Karpas-422 (cell line): ENCODE results near the gene PAPPA. TPM values are rescaled to one million over a fixed set of nuclear protein-coding genes. Genes with fewer than 3 reads are reported as not detected.

Experiments
- DNase-seq: peaks from one replicate; pipeline ENCODE4 v3.0.0-alpha.2; 2015
- H2AFZ ChIP-seq: fragments of 200-600 bp; sonication (generic); 2 replicates; pipeline ENCODE4 v1.6.1; 2014; ENCODE audit warnings: antibody characterized with exemption, low read length, mixed read lengths
- H3K27ac ChIP-seq: fragments of 200-600 bp; sonication (generic); 2 replicates; pipeline ENCODE4 v1.5.1; 2014; ENCODE audit warnings: mild to moderate bottlenecking, low read length, moderate library complexity
- H3K27me3 ChIP-seq: fragments of 200-600 bp; sonication (generic); 2 replicates; pipeline ENCODE4 v1.6.1; 2014; ENCODE audit warnings: low read length, mixed read lengths
- H3K36me3 ChIP-seq: fragments of 200-600 bp; sonication (generic); 2 replicates; pipeline ENCODE4 v1.6.1; 2014; ENCODE audit warnings: low read length, mixed read lengths; ENCODE audit not compliant: insufficient read depth
- H3K4me1 ChIP-seq: fragments of 200-600 bp; sonication (generic); 2 replicates; pipeline ENCODE4 v1.6.1; 2014; ENCODE audit warnings: mild to moderate bottlenecking, low read length, mixed read lengths
- H3K4me2 ChIP-seq: fragments of 200-600 bp; sonication (generic); 2 replicates; pipeline ENCODE4 v1.6.1; 2014; ENCODE audit warnings: low read length, low read depth, mild to moderate bottlenecking; ENCODE audit not compliant: poor library complexity, severe bottlenecking
- H3K4me3 ChIP-seq: fragments of 200-600 bp; sonication (generic); 2 replicates; pipeline ENCODE4 v1.5.1; 2014; ENCODE audit warnings: mild to moderate bottlenecking, antibody characterized with exemption, low read length, mixed read lengths
- H3K79me2 ChIP-seq: fragments of 200-600 bp; sonication (generic); 2 replicates; pipeline ENCODE4 v1.6.1; 2014; ENCODE audit warnings: mild to moderate bottlenecking, low read length, mixed read lengths
- H3K9ac ChIP-seq: fragments of 200-600 bp; sonication (generic); 2 replicates; pipeline ENCODE4 v1.6.0; 2014; ENCODE audit warnings: low read length
- H3K9me2 ChIP-seq: fragments of 200-600 bp; sonication (generic), shearing (Covaris generic); replicated peaks from 2 replicates; pipeline ENCODE4 v1.6.0; 2014; ENCODE audit warnings: mild to moderate bottlenecking, low read length, moderate library complexity; ENCODE audit not compliant: insufficient read depth
- H3K9me3 ChIP-seq: fragments of 300-700, 200-600 bp; sonication (generic); 2 replicates; pipeline ENCODE4 v1.6.1; 2014; ENCODE audit warnings: low read length, mixed read lengths
- H4K20me1 ChIP-seq: fragments of 200-600 bp; sonication (generic); 2 replicates; pipeline ENCODE4 v1.6.1; 2014; ENCODE audit warnings: mild to moderate bottlenecking, antibody characterized with exemption, low read length, low read depth; ENCODE audit not compliant: insufficient read depth
- total RNA-seq: library from RNA; depleted of rRNA; stranded (reverse); fragments of >200 nt; shearing (Covaris generic); gene quantifications from 2 replicates; pipeline ENCODE4 v1.2.3, GENCODE V29; 2014; ENCODE audit warnings: low replicate concordance

PAPPA gene
- total RNA-seq, 1 experiment from 2014 or later, result 0.30 TPM

DNA sequence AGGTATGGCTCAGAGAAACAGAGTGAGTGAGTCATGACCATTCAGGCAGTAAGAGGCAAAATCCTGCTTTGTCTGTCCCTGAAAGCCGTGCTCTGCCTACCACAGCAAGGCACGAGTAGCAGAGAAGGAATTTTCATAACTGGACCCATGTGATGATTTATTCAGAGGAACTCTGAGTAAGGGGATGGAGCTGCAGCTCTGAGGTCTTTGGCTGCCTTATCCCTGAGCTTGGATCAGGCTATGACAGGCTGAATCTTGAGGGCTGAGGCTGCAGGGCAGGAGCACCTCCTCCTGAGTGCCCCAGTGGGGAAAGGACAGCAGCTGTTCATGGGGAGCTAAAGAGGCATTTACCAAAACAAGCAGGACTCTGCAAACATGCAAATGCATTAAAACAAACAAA, 183.4 kb downstream of the PAPPA start:
- Histone ChIP-seq H2AFZ (no peak overlapping the region), H3K27ac (no peak overlapping the region), H3K36me3 (no peaks in the 10 kb centered on the region), H4K20me1 (no peaks in the 10 kb centered on the region), H3K27me3 (no peaks in the 10 kb centered on the region), H3K9me3 (no peaks in the 10 kb centered on the region), H3K9me2 (no peaks in the 10 kb centered on the region), H3K79me2 (no peaks in the 10 kb centered on the region), H3K4me3 (no peak overlapping the region), H3K9ac (no peak overlapping the region), H3K4me1 (no peaks in the 10 kb centered on the region), H3K4me2 (no peak overlapping the region)
- no peak for DNase-seq

- DNase-seq, result no peak
- Histone ChIP-seq H3K4me2 (no peak overlapping the region), H3K27me3 (no peaks in the 10 kb centered on the region), H3K36me3 (no peaks in the 10 kb centered on the region), H2AFZ (no peak overlapping the region), H3K9me3 (no peaks in the 10 kb centered on the region), H3K9ac (no peak overlapping the region), H3K4me3 (no peak overlapping the region), H4K20me1 (no peaks in the 10 kb centered on the region), H3K9me2 (no peaks in the 10 kb centered on the region), H3K4me1 (peaks cover 9% of the 10 kb centered on the region), H3K79me2 (no peaks in the 10 kb centered on the region), H3K27ac (no peak overlapping the region)
Measured at GRCh38 chr9:116340270-116340669, 186.7 kb downstream of the PAPPA start.

GRCh38 chr9:116342061-116342460, 188.5 kb downstream of the PAPPA start:
- Histone ChIP-seq H3K79me2 (no peaks in the 10 kb centered on the region), H3K27me3 (no peaks in the 10 kb centered on the region), H3K9me2 (no peaks in the 10 kb centered on the region), H3K9ac (no peak overlapping the region), H3K4me2 (no peak overlapping the region), H3K27ac (no peak overlapping the region), H3K4me3 (no peak overlapping the region), H3K9me3 (no peaks in the 10 kb centered on the region), H3K4me1 (peaks cover 9% of the 10 kb centered on the region), H2AFZ (no peak overlapping the region), H4K20me1 (no peaks in the 10 kb centered on the region), H3K36me3 (no peaks in the 10 kb centered on the region)
- DNase-seq, result no peak

GRCh38 chr9:116342941-116343340, 189.3 kb downstream of the PAPPA start:
- H3K4me2 ChIP-seq, result no peak overlapping the region
- H2AFZ ChIP-seq, result no peak overlapping the region
- H3K9ac ChIP-seq, result no peak overlapping the region
- H3K4me1 ChIP-seq, result peaks cover 9% of the 10 kb centered on the region
- no peaks in the 10 kb centered on the region for H3K9me2 ChIP-seq
- no peak overlapping the region for H3K27ac ChIP-seq
- no peaks in the 10 kb centered on the region for H3K79me2 ChIP-seq
- H3K36me3 ChIP-seq, result no peaks in the 10 kb centered on the region
- no peaks in the 10 kb centered on the region for H3K9me3 ChIP-seq
- H3K27me3 ChIP-seq, result no peaks in the 10 kb centered on the region
- no peak overlapping the region for H3K4me3 ChIP-seq
- H4K20me1 ChIP-seq, result no peaks in the 10 kb centered on the region
- no peak for DNase-seq

GRCh38 chr9:116344416-116344815, 190.8 kb downstream of the PAPPA start:
- H3K4me3 ChIP-seq, result no peak overlapping the region
- H3K27ac ChIP-seq, result no peak overlapping the region
- no peak overlapping the region for H2AFZ ChIP-seq
- peaks cover 9% of the 10 kb centered on the region for H3K4me1 ChIP-seq
- no peaks in the 10 kb centered on the region for H4K20me1 ChIP-seq
- no peak for DNase-seq
- H3K4me2 ChIP-seq, result no peak overlapping the region
- no peaks in the 10 kb centered on the region for H3K36me3 ChIP-seq
- H3K79me2 ChIP-seq, result no peaks in the 10 kb centered on the region
- no peaks in the 10 kb centered on the region for H3K27me3 ChIP-seq
- H3K9ac ChIP-seq, result no peak overlapping the region
- H3K9me3 ChIP-seq, result no peaks in the 10 kb centered on the region
- no peaks in the 10 kb centered on the region for H3K9me2 ChIP-seq

DNA sequence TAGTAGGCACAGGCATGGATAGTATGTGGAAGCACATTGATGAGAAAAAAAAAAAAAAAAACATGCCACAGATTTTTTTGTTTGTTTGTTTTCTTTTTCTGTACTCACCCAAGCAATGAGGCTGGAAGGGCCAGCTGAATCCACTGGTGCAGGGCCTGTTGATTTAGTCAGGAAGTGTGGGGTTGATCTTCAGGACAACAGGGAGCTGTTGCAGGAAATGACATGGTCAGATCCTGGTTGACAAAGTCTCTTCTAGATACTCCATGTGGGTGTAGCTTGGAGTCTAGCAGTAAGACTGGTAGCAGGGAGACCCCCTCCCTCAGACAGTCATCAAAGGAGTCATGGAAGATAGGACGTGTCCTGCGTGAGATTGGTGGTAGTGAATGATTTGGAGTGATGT, 191.8 kb downstream of the PAPPA start:
- H2AFZ ChIP-seq, result no peak overlapping the region
- no peak overlapping the region for H3K9ac ChIP-seq
- H4K20me1 ChIP-seq, result no peaks in the 10 kb centered on the region
- no peak overlapping the region for H3K27ac ChIP-seq
- no peak overlapping the region for H3K4me3 ChIP-seq
- no peaks in the 10 kb centered on the region for H3K27me3 ChIP-seq
- no peak overlapping the region for H3K4me2 ChIP-seq
- H3K9me2 ChIP-seq, result no peaks in the 10 kb centered on the region
- no peaks in the 10 kb centered on the region for H3K79me2 ChIP-seq
- no peaks in the 10 kb centered on the region for H3K9me3 ChIP-seq
- peaks cover 9% of the 10 kb centered on the region for H3K4me1 ChIP-seq
- no peaks in the 10 kb centered on the region for H3K36me3 ChIP-seq
- no peak for DNase-seq

GRCh38 chr9:116345817-116346216, 192.2 kb downstream of the PAPPA start:
- Histone ChIP-seq H3K4me2 (no peak overlapping the region), H3K4me3 (no peak overlapping the region)

GRCh38 chr9:116349684-116350083, 196.1 kb downstream of the PAPPA start:
- Histone ChIP-seq H4K20me1 (no peaks in the 10 kb centered on the region), H3K9me2 (no peaks in the 10 kb centered on the region), H3K79me2 (no peaks in the 10 kb centered on the region), H3K9me3 (no peaks in the 10 kb centered on the region), H3K27ac (no peak overlapping the region), H3K36me3 (no peaks in the 10 kb centered on the region), H3K27me3 (no peaks in the 10 kb centered on the region), H3K4me2 (no peak overlapping the region), H2AFZ (no peak overlapping the region), H3K4me1 (no peaks in the 10 kb centered on the region), H3K4me3 (no peak overlapping the region), H3K9ac (no peak overlapping the region)
- no peak for DNase-seq

More at GRCh38 chr9:116345817-116346216, 192.2 kb downstream of the PAPPA start:
- DNase-seq, result no peak
- Histone ChIP-seq H3K9me2 (no peaks in the 10 kb centered on the region), H3K9ac (no peak overlapping the region), H3K9me3 (no peaks in the 10 kb centered on the region), H3K27me3 (no peaks in the 10 kb centered on the region), H2AFZ (no peak overlapping the region), H3K36me3 (no peaks in the 10 kb centered on the region), H4K20me1 (no peaks in the 10 kb centered on the region), H3K79me2 (no peaks in the 10 kb centered on the region), H3K4me1 (peaks cover 9% of the 10 kb centered on the region), H3K27ac (no peak overlapping the region)

DNA sequence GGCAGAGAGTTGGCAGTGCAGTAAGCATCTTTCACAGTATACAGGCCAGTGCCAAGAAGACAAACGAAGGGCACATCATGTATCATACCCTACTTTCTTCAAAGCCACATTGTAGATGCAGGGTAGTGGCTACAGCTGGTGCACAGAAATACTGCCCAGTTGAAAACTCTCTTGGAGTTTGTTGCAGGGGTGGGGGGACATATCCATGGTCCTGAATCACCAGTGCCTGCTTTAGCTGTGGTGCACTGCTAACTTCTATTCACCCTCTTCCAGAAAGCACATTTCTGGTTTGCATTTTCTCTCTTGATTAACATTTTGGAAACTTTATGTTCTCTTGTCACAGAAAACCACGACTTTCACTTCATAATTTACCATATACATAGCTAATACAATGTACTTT, 196.6 kb downstream of the PAPPA start:
- H4K20me1 ChIP-seq, result no peaks in the 10 kb centered on the region
- no peak for DNase-seq
- no peaks in the 10 kb centered on the region for H3K27me3 ChIP-seq
- H3K9ac ChIP-seq, result no peak overlapping the region
- H3K27ac ChIP-seq, result no peak overlapping the region
- no peaks in the 10 kb centered on the region for H3K9me2 ChIP-seq
- H2AFZ ChIP-seq, result no peak overlapping the region
- H3K4me2 ChIP-seq, result no peak overlapping the region
- H3K4me3 ChIP-seq, result no peak overlapping the region
- no peaks in the 10 kb centered on the region for H3K79me2 ChIP-seq
- H3K36me3 ChIP-seq, result no peaks in the 10 kb centered on the region
- H3K4me1 ChIP-seq, result no peaks in the 10 kb centered on the region
- H3K9me3 ChIP-seq, result no peaks in the 10 kb centered on the region
